GM21576 (cell line): ENCODE measurements around the gene NEGR1.

Source experiments
- ATAC-seq: cut with Tn5 transposase; IDR thresholded peaks from one replicate; pipeline ENCODE4 v1.9.1; 2021; ENCODE audit warnings: mild to moderate bottlenecking, moderate library complexity; ENCODE audit not compliant: unreplicated experiment

Gene NEGR1

GRCh38 chr1:71721532-71721931 is 560.8 kb downstream of the NEGR1 start:
- ATAC-seq: no peak

- no peak for ATAC-seq
These were observed 563.0 kb downstream of the NEGR1 start for GRCh38 chr1:71719330-71719729.

- ATAC-seq: no peak
These were observed 565.2 kb downstream of the NEGR1 start for GRCh38 chr1:71717186-71717585.

GRCh38 chr1:71711456-71711855 is 570.9 kb downstream of the NEGR1 start:
- no peak for ATAC-seq

- no peak for ATAC-seq
These were observed 576.2 kb downstream of the NEGR1 start for GRCh38 chr1:71706029-71706671.

GRCh38 chr1:71698186-71698585 is 584.2 kb downstream of the NEGR1 start:
- ATAC-seq: no peak

- ATAC-seq: no peak
These were observed 586.5 kb downstream of the NEGR1 start for GRCh38 chr1:71695821-71696220.

GRCh38 chr1:71695084-71695483 is 587.3 kb downstream of the NEGR1 start:
- ATAC-seq: no peak

GRCh38 chr1:71693581-71693980 is 588.8 kb downstream of the NEGR1 start:
- no peak for ATAC-seq

- ATAC-seq: no peak
These were observed 592.7 kb downstream of the NEGR1 start for GRCh38 chr1:71689635-71690034.

- ATAC-seq: no peak
These were observed 595.0 kb downstream of the NEGR1 start for GRCh38 chr1:71687376-71687775.

- ATAC-seq: no peak
These were observed 605.1 kb downstream of the NEGR1 start for GRCh38 chr1:71676979-71677925.

- ATAC-seq: no peak
These were observed 614.3 kb downstream of the NEGR1 start for GRCh38 chr1:71668065-71668464.

- no peak for ATAC-seq
These were observed 615.1 kb downstream of the NEGR1 start for GRCh38 chr1:71667216-71667615.

- ATAC-seq: no peak
These were observed 615.7 kb downstream of the NEGR1 start for GRCh38 chr1:71666609-71667008.

GRCh38 chr1:71660411-71660810 is 621.9 kb downstream of the NEGR1 start:
- ATAC-seq: no peak

- ATAC-seq: no peak
These were observed 624.3 kb downstream of the NEGR1 start for GRCh38 chr1:71657891-71658679.

GRCh38 chr1:71656902-71657301 is 625.4 kb downstream of the NEGR1 start:
- ATAC-seq: no peak

GRCh38 chr1:71655604-71656003 is 626.7 kb downstream of the NEGR1 start:
- ATAC-seq: no peak

GRCh38 chr1:71653952-71654351 is 628.4 kb downstream of the NEGR1 start:
- ATAC-seq: no peak

GRCh38 chr1:71651214-71651613 is 631.1 kb downstream of the NEGR1 start:
- ATAC-seq: no peak
